HL-60 (cell line): ENCODE measurements around the gene DYNLL1.

Experiments
- DNase-seq, 2 experiments: peaks; one replicate each; pipeline ENCODE4 v3.0.0-alpha.2; 2010 to 2020; ENCODE audit warnings: low read depth in 1 of 2, low spot score in 1 of 2
- H3K27ac ChIP-seq: fragments of 250-450 bp; sonication (Bioruptor Pico); replicated peaks from 2 replicates; pipeline ENCODE4 v1.5.1; 2020; ENCODE audit warnings: mild to moderate bottlenecking, moderate library complexity
- H3K27me3 ChIP-seq: fragments of 250-450 bp; sonication (Bioruptor Pico); 2 replicates; pipeline ENCODE4 v1.5.1; 2021; ENCODE audit warnings: mild to moderate bottlenecking, moderate library complexity; ENCODE audit not compliant: insufficient read depth, poor library complexity, severe bottlenecking
- H3K4me3 ChIP-seq: replicated peaks from 2 replicates; pipeline ENCODE4 v1.5.1; 2011; ENCODE audit warnings: mild to moderate bottlenecking, control low read depth, low read length; ENCODE audit not compliant: insufficient read depth
- CTCF ChIP-seq: IDR thresholded peaks from one replicate; pipeline ENCODE4 v1.5.1; 2011; ENCODE audit warnings: low read length, control low read depth, inconsistent platforms; ENCODE audit not compliant: insufficient read depth
- GABPA ChIP-seq: IDR thresholded peaks from 2 replicates; pipeline ENCODE4 v1.6.1; 2012; ENCODE audit warnings: low read depth
- POLR2AphosphoS5 ChIP-seq: IDR thresholded peaks from 2 replicates; pipeline ENCODE4 v1.6.1; 2012; ENCODE audit warnings: low read depth
- REST ChIP-seq: IDR thresholded peaks from 2 replicates; pipeline ENCODE4 v1.6.1; 2012; ENCODE audit warnings: low read depth; ENCODE audit not compliant: insufficient replicate concordance
- SPI1 ChIP-seq: IDR thresholded peaks from 2 replicates; pipeline ENCODE4 v1.6.1; 2012; ENCODE audit warnings: low read depth, mild to moderate bottlenecking, borderline replicate concordance

The DYNLL1 gene

GRCh38 chr12:120498870-120499515 is 3.1 kb downstream of the DYNLL1 start:
- H3K27ac ChIP-seq = no peak overlapping the region
- TF ChIP-seq REST (no peak), GABPA (no peak), SPI1 (no peak), POLR2AphosphoS5 (no peak), CTCF (no peak)
- no peak overlapping the region for H3K4me3 ChIP-seq
- no peaks in the 10 kb centered on the region for H3K27me3 ChIP-seq
- DNase-seq = no peak

- Histone ChIP-seq H3K4me3 (no peak overlapping the region), H3K27ac (no peak overlapping the region), H3K27me3 (no peaks in the 10 kb centered on the region)
- DNase-seq = no peak
- no peak for TF ChIP-seq SPI1
- no peak for TF ChIP-seq CTCF
- no peak for TF ChIP-seq GABPA
- no peak for TF ChIP-seq REST
- TF ChIP-seq POLR2AphosphoS5 = no peak
Observed at GRCh38 chr12:120500581-120500980, 4.7 kb downstream of the DYNLL1 start.

GRCh38 chr12:120504587-120504986 is 8.7 kb downstream of the DYNLL1 start:
- no peak overlapping the region for H3K27ac ChIP-seq
- no peak for TF ChIP-seq CTCF
- no peak for TF ChIP-seq REST
- no peak for TF ChIP-seq SPI1
- no peak for TF ChIP-seq GABPA
- H3K4me3 ChIP-seq = no peak overlapping the region
- H3K27me3 ChIP-seq = no peaks in the 10 kb centered on the region
- no peak for DNase-seq
